HG02870 (cell line): ENCODE results near the gene ATG4C.

ENCODE experiments used
- ATAC-seq: cut with Tn5 transposase; IDR thresholded peaks from one replicate; pipeline ENCODE4 v1.9.1; 2021; ENCODE audit warnings: mild to moderate bottlenecking, moderate library complexity; ENCODE audit not compliant: unreplicated experiment

The ATG4C gene

GRCh38 chr1:62903522-62903921 is 119.6 kb downstream of the ATG4C start:
- ATAC-seq, result no peak

GRCh38 chr1:62903982-62904855 is 120.3 kb downstream of the ATG4C start:
- ATAC-seq, result no peak

- ATAC-seq, result no peak
Measured at GRCh38 chr1:62904856-62905225, 120.9 kb downstream of the ATG4C start.

GRCh38 chr1:62905309-62905708 is 121.4 kb downstream of the ATG4C start:
- no peak for ATAC-seq

GRCh38 chr1:62905872-62906271 is 121.9 kb downstream of the ATG4C start:
- ATAC-seq, result no peak

GRCh38 chr1:62906428-62906886 is 122.5 kb downstream of the ATG4C start:
- no peak for ATAC-seq

- no peak for ATAC-seq
Measured at GRCh38 chr1:62908168-62908695, 124.3 kb downstream of the ATG4C start.

- ATAC-seq, result no peak
Measured at GRCh38 chr1:62912028-62912638, 128.2 kb downstream of the ATG4C start.
